CD4-positive, alpha-beta T cell treated with Interleukin-2 at 100 ng/mL for 4 hours (primary cell): ENCODE data around the gene MACROD2.

Experiments
- DNase-seq: peaks from one replicate; pipeline ENCODE4 v3.0.0-alpha.2; 2020; ENCODE audit warnings: low spot score

The MACROD2 gene

DNA sequence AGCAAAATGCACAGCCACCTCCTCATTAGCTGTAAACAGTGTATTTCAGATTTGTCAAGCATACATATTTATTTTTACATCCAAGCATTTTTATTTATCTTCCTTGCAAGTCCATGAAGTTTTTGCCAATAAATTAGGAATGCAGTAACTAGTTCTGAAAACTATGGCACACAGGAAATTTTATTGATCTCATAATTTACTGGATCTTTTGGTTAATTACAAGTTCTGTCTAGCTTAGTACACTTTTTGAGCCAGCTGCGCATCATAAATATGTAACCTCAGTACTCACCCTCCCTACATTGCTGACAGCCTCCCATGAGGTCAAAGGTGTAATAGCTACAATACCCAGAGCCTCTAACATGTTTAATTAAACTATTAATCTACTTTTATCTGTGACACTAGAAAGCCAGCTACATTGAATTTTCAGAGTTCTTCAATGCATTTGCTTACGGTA, 1679.8 kb downstream of the MACROD2 start:
- no peak for DNase-seq

DNA sequence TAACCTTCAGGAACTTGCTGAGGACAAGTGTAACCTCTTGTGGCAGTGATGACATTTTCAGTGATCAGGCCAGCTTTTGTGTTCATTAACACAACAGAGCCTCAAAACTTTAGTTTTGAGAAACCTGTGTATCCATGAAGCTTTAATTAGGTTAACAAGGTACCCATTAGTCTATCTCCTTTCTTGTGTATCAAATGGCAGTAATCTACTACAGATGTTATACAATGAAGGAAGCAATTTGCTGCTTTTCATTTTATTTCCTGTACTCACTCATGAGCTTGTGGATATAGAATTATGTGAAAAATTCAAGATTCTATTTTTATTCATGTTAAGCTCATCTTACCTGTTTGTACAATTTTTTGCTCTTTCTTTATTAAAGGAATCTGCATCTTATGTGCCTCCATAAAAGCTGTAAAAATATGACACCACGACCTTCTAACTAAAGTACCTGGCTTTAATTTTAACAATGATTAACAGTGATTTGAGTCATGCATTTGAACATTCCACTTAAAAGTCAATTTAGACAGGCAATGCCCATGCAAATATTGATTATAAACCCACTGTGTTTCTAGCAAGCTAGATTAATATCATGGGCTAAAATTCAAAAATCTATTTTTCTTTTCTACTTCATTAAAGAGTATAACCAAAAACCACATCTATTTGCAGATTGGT, 1680.6 kb downstream of the MACROD2 start:
- DNase-seq, result no peak

DNA sequence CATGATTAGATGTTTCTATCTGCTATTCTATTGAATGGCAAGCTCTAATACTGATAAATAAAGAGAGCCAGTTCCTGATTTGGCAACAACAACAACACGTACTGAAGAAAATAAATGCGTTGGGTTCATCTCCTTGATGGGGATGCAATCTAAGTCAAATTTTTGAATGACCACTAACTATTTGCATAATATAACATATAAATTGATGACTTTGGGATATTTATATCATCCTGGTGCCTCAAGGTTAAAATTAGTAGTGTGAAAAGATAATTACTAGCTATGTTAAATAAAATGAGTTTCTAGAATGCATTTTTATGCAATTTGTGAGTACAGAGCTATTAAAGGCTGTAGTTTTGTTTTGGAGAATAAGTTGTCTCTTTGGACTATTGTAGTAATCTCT, 1681.5 kb downstream of the MACROD2 start:
- no peak for DNase-seq

DNA sequence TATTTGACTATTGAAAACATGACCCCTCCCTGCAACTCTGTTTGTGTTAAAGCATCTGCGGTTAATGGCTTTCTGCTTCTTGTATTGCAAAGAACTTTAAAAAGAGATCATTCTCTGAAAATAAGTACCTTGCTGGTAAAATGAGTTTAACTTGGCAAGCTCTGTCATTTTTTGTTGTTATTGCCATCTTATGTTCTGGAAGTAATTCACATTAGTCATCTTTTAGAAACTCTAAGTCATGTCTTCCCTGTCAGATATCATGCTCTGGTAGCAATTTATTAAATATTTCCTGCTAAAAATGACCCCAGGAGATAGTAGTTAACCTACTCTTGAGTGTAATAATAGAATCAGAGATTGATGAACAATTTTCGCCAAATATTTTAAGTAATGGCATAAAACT, 1687.4 kb downstream of the MACROD2 start:
- DNase-seq, result no peak

DNA sequence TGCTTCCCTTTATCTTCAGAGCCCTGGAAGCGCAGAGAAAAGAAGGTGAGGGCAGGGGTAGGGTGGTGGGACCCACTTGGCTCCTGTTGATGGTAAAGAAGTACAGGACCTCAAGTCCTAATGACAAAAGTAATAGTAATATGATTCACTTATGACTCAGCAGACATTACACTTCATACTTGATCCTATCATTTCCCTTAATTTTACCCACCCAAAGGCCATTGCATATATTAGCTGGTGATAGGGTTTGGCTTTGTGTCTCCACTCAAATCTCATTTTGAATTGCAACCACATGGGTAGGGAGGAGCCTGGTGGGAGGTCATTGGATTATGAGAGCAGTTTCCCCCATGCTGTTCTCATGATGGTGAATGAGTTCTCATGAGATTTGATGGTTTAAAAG, 1697.3 kb downstream of the MACROD2 start:
- DNase-seq, result no peak

DNA sequence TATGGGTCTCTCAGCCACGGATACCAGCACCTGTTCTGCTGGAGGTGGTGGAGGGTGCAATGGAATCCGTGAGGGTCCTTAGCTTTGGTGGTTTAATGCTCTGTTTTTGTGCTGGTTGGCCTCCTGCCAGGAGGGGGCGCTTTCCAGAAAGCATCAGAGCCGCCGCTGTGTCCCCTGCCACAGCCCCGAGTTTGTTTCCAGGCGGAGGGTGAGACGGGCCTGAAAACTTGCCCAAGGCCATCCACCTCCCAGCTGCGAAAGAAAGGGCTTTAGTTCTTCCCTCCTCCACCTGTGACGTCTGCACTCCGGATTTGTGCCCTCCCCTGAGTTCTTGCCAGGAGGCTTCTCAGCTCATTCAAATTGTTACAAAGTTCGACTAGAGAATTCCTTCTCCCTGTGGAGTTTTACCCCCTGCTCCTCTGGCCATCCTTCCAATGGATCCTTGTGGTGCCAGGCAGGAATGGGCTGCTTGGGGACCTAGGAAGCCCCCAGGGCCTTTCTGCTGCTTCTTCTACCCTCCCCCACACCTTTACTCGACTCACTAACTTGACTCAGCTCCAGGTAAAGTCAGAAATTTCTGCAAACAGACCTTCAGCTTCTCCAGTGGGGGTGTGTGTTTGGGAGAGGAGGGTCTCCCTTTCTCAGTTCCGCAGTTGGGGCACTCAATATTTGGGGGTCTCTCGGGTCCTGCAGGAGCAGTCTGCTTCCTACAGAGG, 1704.3 kb downstream of the MACROD2 start:
- DNase-seq, result no peak

DNA sequence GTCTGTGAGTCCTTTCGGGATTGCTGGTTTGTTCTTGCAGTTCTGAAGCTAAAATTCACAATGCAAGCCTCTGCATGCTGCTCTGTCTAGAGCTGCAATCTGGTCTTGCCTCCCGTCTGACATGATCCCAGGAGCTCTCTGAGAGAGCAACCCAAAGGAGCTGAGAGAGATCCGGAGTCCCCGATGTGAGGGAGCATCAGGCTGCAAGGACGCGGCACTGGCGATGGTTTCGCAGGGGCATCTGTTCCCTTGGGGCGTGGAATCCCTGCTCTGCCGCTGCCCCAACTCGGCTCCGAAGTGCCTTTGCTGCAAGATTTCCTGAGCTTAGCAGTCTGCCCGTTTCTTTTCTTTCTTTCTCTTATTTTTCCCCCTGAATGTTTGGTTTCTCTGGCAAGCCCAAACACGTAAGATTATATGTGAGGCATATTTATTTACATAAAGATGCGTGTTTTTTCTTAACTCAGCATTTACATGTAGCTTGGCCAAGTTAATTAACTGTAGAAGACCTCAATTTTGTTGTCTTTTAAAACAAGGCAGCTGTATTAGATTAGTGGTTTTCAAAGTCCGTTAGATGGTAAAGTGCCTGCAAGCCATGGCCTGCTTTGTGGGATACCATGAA, 1704.9 kb downstream of the MACROD2 start:
- DNase-seq, result no peak

DNA sequence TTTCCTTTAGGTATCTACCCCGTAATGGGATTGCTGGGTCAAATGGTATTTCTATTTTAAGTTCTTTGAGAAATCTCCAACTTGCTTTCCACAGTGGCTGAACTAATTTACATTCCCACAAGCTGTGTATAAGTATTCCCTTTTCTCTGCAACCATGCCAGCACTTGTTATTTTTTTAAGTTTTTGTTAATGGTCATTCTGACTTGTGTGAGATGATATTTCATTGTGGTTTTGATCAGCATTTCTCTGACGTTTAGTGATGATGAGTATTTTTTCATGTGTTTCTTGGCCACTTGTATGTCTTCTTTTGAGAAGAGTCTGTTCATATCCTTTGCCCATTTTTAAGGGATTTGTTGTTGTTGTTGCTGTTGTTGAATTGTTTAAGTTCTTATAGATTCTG, 1706.8 kb downstream of the MACROD2 start:
- DNase-seq, result no peak

DNA sequence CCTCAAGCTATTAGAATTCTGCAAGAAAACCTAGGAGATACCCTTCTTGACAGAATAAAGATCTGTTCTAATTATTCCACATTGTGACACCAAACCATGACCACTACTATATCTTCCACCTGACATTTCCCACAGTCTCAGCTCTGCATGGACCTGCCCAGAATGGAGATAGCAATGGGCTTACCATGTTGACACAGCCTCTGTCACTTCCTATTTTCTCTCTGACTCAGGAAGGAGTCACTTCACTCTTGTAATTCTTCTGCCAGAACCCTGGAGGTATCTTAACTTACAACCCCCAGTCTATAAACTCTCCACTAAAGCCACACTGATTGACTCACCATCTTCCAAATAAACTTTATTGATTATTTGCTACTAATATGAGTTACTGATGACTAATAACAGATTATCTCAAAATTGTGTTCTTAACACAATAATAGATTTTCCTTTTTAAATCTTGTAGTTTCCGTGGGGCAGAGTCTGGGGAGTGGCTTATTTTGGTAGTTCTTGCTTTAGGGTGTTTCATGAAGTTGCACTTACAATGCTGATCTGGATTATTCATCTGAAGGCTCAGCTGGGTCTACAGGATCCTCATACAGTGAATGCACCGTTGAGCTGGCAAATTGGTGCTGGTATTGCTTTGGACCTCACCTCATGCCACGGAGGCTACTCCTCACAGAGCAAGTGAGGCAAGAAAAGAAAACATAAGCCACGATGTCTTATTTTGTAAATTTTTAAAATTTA, 1708.0 kb downstream of the MACROD2 start:
- DNase-seq, result no peak

DNA sequence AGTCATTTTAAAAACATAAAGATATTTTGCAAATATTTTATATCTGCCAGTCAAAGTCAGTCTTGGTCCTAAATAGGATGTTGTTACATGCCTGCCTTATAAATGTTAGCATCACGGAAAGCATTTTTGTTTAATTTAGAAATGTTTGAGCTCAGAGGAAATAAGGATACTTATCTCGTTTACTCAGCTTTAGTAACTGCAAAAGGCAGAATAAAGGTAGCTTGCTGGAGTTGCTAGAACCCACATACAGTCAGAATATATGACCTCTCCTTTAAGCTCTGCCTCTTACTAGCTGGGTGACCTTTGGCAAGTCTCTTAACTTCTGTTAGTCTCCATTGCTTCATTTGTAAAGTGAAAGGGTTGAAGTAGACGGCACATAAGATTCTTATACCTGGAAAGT, 1710.7 kb downstream of the MACROD2 start:
- DNase-seq, result no peak

DNA sequence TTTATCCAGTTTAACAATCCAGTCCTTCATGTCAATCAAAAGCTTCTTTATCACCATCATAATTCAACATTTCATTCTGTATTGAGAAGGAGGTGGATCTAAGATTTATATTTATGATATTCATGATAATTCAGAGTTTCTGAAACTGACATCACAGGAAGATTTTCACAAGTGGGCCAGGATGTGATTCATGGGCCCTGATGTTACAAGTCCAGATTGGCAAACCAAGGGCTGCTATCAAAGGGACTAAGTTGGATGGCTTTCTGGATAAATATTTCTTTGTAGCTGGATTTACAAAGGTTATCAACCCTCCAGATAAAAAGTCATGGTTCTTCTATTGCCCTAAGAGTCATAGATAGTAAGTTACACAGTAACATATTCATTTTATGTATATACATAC, 1711.4 kb downstream of the MACROD2 start:
- DNase-seq, result no peak

DNA sequence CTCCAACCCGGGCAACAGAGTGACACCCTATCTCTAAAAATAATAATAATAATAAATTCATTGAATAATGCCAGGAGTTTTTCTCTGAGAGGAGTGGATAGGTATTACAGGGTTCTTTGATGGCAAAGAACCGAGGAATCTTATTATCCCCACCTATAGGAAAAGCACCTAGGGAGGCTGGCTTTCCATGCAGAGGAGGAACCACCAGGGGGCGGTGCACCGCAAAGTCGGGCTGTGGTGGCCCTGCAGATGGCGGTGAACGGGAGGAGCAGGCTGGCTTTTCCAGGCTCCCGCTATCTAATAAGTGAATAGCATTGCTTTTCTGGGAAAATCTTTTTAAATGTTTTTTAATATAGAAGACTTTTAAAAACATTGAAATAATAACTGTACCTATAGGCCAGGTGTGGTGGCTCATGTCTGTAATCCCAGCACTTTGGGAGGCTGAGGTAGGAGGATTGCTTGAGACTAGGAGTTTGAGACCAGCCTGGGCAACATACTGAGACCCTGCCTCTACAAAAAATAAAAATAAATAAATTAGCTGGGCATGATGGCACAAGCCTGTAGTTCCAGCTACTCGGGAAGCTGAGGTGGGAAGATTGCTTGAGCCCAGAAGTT, 1713.8 kb downstream of the MACROD2 start:
- peak; percentile 11 for DNase-seq

DNA sequence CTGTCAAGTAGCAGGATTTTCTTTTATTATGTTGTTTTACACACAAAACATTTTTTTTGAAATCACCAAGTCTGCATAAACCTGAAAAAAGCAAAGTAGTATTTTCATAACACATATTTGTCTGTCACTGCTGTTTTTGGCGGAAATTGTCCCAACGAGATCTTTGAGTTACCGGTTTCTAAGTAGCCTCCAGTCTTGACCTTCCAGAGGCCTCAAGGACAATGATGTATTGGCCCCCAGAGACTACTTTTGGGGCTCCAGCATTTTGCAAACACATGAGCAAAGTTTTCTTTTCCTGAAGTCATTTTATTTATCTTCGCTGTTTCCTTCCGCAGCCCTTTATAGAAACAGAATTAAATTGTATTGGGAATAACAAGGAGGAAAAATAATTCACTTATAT, 1715.3 kb downstream of the MACROD2 start:
- no peak for DNase-seq

DNA sequence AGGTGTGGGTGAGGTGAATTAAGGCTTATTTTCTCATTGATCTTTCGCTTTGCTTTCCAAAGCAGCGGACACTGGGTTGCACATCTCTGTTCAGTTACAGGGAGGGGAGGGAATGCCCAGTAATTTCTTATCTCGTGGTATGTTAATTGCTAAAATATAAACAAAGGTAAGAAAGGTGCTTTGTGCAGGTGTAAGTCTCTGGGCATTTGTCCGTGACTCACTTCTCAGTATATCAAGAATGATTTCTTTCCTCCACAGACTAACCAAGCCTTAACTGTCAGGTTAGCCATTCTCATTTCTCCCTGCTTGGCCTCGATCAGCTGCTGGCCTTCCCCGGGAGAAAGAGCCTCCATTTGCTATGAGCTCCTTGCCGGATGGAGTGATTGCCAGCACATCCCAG, 1715.9 kb downstream of the MACROD2 start:
- DNase-seq, result no peak

DNA sequence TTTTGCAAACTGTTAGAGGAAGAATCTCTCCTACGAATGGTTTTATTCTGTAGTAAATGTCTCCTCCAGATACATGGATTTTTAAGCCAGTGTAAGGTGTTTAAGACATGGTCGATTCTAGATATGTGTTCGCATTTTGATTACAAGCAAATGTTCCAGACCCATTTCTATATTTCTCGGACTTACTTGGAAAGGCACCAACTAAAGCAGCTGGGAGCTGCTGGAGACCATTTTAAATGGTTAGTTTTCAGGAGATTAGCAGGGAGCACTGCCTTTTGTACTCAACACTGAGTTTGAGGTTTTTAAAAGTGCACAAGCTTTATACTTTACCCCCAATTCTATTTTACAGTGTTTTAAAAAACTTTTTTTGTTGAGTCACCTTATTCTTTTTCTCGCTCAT, 1720.9 kb downstream of the MACROD2 start:
- DNase-seq, result no peak

DNA sequence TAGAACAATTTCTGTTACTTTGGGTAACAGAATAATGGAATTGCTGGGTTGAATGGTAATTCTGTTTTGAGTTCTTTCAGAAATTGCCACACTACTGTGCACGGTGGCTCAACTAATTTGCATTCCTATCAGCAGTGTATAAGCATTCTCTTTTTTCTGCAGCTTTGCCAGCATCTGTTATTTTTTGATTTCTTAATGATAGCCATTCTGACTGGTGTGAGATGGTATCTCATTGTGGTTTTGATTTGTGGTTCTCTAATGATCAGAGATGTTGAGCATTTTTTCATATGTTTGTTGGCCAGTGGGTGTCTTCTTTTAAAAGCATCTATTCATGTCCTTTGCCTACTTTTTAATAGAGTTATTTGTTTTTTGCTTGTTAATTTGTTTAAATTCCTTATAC, 1731.1 kb downstream of the MACROD2 start:
- DNase-seq, result no peak

DNA sequence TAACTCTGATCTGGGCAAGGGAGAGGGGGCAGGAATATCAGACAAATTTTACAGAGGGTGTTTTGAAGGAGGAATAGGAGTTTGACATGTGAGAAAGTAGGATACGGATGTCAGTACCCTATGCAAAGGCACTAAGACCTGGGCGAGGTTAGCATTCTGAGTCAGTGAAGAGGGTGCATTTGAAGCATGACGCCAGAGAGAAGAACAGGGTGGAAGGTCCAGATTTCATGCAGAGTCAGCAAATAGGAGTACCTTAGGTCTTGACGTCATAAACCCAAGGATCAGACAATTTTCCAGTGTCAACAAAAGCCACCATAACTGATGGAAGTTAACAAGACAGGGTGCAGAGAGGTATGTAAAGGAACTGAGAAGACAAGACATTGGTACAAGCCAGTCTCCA, 1738.7 kb downstream of the MACROD2 start:
- DNase-seq, result no peak

DNA sequence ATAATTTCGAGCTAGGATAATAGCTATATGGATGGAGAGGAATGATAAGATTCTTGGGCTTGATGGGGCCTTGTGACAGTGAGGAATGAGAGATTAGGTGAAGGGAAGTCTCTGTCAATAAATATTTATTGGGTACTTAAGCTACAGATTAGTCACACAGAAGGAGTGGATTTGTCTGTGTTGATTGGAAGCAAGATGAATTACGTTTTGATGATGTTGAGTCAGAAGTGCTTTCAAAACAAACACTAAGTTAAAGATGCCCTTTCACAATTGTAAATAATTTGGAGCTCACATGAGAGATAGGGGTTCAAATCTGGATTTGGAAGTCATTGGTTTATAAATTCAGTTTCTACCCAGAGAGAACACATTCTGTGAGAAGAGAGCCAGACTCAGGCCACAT, 1743.7 kb downstream of the MACROD2 start:
- DNase-seq, result no peak

DNA sequence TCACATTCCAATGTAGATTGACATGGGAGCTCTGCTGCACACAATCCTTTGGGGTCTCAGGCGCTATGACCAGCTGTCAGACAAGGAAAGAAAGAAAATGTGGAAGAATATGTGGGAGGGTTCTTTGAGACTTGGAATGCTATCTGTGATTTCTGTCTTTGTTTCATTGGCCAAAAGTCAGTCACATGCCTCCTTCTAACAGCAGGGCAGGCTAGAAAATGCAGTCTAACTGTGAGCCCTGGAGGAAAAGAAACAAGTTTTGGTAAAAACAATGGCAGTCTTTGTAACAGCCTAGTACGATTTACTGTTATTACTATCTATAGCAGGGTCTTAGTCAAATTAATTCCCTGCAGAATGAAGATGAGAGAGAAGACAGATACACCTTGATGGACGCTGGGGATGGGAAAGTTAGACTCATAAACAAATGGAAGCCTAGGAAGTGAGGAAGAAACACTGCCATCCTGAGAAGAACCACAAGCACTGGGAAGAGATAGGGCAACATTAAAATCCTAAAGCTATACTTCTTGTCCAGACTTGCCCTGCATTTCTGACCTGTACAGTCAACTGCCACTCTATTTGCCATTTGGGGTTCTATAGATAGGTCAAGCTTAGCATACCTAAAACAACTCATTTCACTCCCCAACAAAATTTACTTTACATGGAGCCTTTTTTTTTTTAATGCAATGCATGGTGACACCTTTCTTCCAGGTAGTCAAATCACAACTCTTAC, 1744.9 kb downstream of the MACROD2 start:
- no peak for DNase-seq

DNA sequence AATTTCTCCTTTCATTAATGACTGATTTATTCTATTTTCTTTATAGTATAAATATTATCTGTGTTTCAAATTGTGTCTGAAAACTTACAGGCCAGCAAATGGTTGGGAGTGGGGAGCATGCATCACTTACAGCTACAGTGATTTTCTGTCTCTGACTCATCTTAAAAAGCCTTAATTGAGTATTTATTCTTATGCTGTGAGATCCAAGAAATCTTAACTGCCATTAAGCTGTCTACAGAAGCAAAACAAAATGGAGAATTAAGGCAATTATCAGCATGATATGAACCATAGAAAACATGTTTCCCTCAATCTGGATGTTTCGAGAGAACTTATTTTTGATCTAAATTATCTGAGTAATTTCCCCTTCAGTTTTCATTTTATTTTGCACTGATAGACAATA, 1746.8 kb downstream of the MACROD2 start:
- no peak for DNase-seq

DNA sequence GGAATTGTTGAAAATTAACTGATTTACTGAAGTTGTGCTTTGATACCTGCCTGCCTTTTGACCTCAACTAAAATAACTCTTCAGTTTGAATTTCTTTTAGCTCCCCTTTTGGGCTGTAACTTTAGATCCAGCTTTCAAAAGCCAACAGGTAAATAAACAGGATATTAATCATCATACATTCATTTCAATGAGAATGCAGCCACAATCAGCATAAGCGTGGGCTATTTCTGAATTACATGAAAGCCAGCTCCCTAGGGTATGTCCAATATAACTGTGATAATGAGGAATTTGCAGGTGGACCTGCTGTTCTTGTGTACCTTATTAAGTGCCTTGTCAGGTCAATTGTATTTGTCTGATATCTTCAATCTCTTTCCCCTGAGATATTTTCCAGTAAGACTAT, 1747.3 kb downstream of the MACROD2 start:
- no peak for DNase-seq
